ENCODE results near the gene NEGR1.

DNA sequence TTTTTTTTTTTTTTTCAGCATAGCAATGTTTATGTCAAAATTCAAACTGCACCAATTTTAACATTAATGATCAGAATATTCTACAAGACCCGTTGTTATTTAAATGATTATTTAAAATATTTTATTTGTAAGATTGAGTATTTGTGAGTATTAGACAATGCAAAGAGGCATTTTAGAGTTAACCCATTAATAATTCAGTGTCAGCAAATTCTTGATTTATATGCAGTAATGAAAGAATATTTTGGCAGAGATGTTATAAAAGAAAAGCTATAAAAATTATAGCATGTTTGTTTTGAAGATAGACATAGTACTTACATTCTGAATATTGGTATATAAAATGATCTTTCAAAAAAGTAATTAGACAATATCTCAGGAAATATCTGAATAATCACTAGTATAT, 932.0 kb downstream of the NEGR1 start:
- TF ChIP-seq CTCF (IDR thresholded peaks at IDR 0.05 in 2 of 3, conservative IDR thresholded peaks at IDR 0.05 in 1 of 3; ENCODE audit: insufficient read depth in 2 of 3, low read depth in 1 of 3, low read length in 3 of 3) (no peak), POLR2A (conservative IDR thresholded peaks at IDR 0.05) (no peak), MAX (CRISPR knock-in tag; IDR thresholded peaks at IDR 0.05) (no peak)
